GM19328 (cell line): ENCODE data around the gene GLCCI1.
"Not testable (repeated sequence)": the region's sequence is repeated elsewhere in the genome, so short reads cannot be mapped to it uniquely, and the experiment has no call there.

Source experiments
- ATAC-seq: cut with Tn5 transposase; IDR thresholded peaks from one replicate; pipeline ENCODE4 v1.9.1; 2021; ENCODE audit warnings: mild to moderate bottlenecking, moderate library complexity; ENCODE audit not compliant: unreplicated experiment

The GLCCI1 gene

GRCh38 chr7:8042796-8043535 lies 74.4 kb downstream of the GLCCI1 start:
- no peak for ATAC-seq

- no peak for ATAC-seq
Measured at GRCh38 chr7:8044761-8045430, 76.3 kb downstream of the GLCCI1 start.

GRCh38 chr7:8048067-8048466 lies 79.5 kb downstream of the GLCCI1 start:
- ATAC-seq, result not testable (repeated sequence)

- ATAC-seq, result no peak
Measured at GRCh38 chr7:8051373-8051772, 82.8 kb downstream of the GLCCI1 start.

- no peak for ATAC-seq
Measured at GRCh38 chr7:8051998-8052397, 83.4 kb downstream of the GLCCI1 start.

GRCh38 chr7:8052824-8053223 lies 84.2 kb downstream of the GLCCI1 start:
- no peak for ATAC-seq

- ATAC-seq, result no peak
Measured at GRCh38 chr7:8056439-8056838, 87.8 kb downstream of the GLCCI1 start.

- ATAC-seq, result no peak
Measured at GRCh38 chr7:8057566-8057965, 89.0 kb downstream of the GLCCI1 start.

GRCh38 chr7:8058322-8058721 lies 89.7 kb downstream of the GLCCI1 start:
- no peak for ATAC-seq

- ATAC-seq, result no peak
Measured at GRCh38 chr7:8058852-8059251, 90.3 kb downstream of the GLCCI1 start.

- ATAC-seq, result no peak
Measured at GRCh38 chr7:8060241-8060640, 91.6 kb downstream of the GLCCI1 start.

- not testable (repeated sequence) for ATAC-seq
Measured at GRCh38 chr7:8063300-8063699, 94.7 kb downstream of the GLCCI1 start.

GRCh38 chr7:8063706-8064297 lies 95.2 kb downstream of the GLCCI1 start:
- no peak for ATAC-seq

GRCh38 chr7:8064828-8065227 lies 96.2 kb downstream of the GLCCI1 start:
- ATAC-seq, result no peak

- no peak for ATAC-seq
Measured at GRCh38 chr7:8065356-8065813, 96.8 kb downstream of the GLCCI1 start.

GRCh38 chr7:8068892-8069686 lies 100.5 kb downstream of the GLCCI1 start:
- ATAC-seq, result no peak

- ATAC-seq, result no peak
Measured at GRCh38 chr7:8070451-8071180, 102.0 kb downstream of the GLCCI1 start.

GRCh38 chr7:8078418-8078817 lies 109.8 kb downstream of the GLCCI1 start:
- ATAC-seq, result no peak

- no peak for ATAC-seq
Measured at GRCh38 chr7:8082762-8083161, 114.2 kb downstream of the GLCCI1 start.

GRCh38 chr7:8084836-8085235 lies 116.2 kb downstream of the GLCCI1 start:
- no peak for ATAC-seq

- no peak for ATAC-seq
Measured at GRCh38 chr7:8085420-8085819, 116.8 kb downstream of the GLCCI1 start.
